HepG2 (cell line): ENCODE data around the gene CDC42EP1. TPM values are rescaled to one million over a fixed set of nuclear protein-coding genes. Genes with fewer than 3 reads are reported as not detected.

Source experiments
- ELF1 ChIP-seq: sonication (generic); formaldehyde crosslinking; IDR thresholded peaks from 2 replicates; pipeline ENCODE4 v1.4.0; 2020; ENCODE audit warnings: missing genetic modification reagents
- ERF ChIP-seq: IDR thresholded peaks from 2 replicates; pipeline ENCODE4 v1.6.1; 2018; ENCODE audit warnings: missing biosample characterization, missing genetic modification reagents
- ZNF24 ChIP-seq: fragments of 450-650 bp; IDR thresholded peaks from 2 replicates; pipeline ENCODE4 v1.6.1; 2017; ENCODE audit warnings: antibody characterized with exemption, mild to moderate bottlenecking
- ZNF510 ChIP-seq: sonication (generic); formaldehyde crosslinking; IDR thresholded peaks from 2 replicates; pipeline ENCODE4 v1.4.0; 2020; ENCODE audit warnings: low read depth, mild to moderate bottlenecking, missing genetic modification reagents
- ZNF672 ChIP-seq: sonication (generic); formaldehyde crosslinking; IDR thresholded peaks from 2 replicates; pipeline ENCODE4 v1.8.1; 2022; ENCODE audit warnings: missing genetic modification reagents
- ZNF782 ChIP-seq: sonication (generic); formaldehyde crosslinking; IDR thresholded peaks from 2 replicates; pipeline ENCODE4 v1.4.0; 2020; ENCODE audit warnings: missing genetic modification reagents, mild to moderate bottlenecking, borderline replicate concordance
- ZNF788 ChIP-seq: sonication (generic); formaldehyde crosslinking; IDR thresholded peaks from 2 replicates; pipeline ENCODE4 v1.5.0; 2020; ENCODE audit warnings: mild to moderate bottlenecking, missing genetic modification reagents, borderline replicate concordance
- polyA plus RNA-seq, 8 experiments: library from polyadenylated mRNA; depleted of rRNA in 3 of 8; stranded (reverse) in 7 of 8; unstranded in 1 of 8; fragments of >200 nt; fragmentation: Illumina TruSeq in 4 of 8; extraction: Trizol in 4 of 8; gene quantifications; 2 replicates each; pipeline versions ENCODE4 v1.2.1 to v1.2.3, GENCODE V29; 2011 to 2016; ENCODE audit warnings: low read depth in 4 of 8, missing spikeins in 1 of 8, mixed read lengths in 1 of 8; ENCODE audit not compliant: insufficient read depth in 1 of 8
- total RNA-seq, 5 experiments: library from RNA; depleted of rRNA; stranded (reverse); fragments of >200 nt; fragmentation: Illumina TruSeq; extraction: Trizol; gene quantifications; 2 replicates each; pipeline ENCODE4 v1.2.3, GENCODE V29; 2016; ENCODE audit warnings: low read depth in 1 of 5
- TF ChIP-seq, protein P1 (sequence below): sonication (generic); formaldehyde crosslinking; IDR thresholded peaks from 2 replicates; pipeline ENCODE4 v1.8.0; 2022; ENCODE audit warnings: mild to moderate bottlenecking, missing genetic modification reagents; ENCODE audit not compliant: insufficient replicate concordance
- TF ChIP-seq, protein P2 (sequence below): sonication (generic); formaldehyde crosslinking; IDR thresholded peaks from 2 replicates; pipeline ENCODE4 v1.5.1; 2020; ENCODE audit warnings: missing genetic modification reagents, mild to moderate bottlenecking, borderline replicate concordance
- TF ChIP-seq, protein P3 (sequence below): sonication (generic); formaldehyde crosslinking; IDR thresholded peaks from 2 replicates; pipeline ENCODE4 v1.8.1; 2022; ENCODE audit warnings: low read depth, mild to moderate bottlenecking, missing genetic modification reagents
- TF ChIP-seq, protein P4 (sequence below): sonication (generic); formaldehyde crosslinking; IDR thresholded peaks from 2 replicates; pipeline ENCODE4 v1.5.0; 2020; ENCODE audit warnings: mild to moderate bottlenecking, missing genetic modification reagents, borderline replicate concordance
- TF ChIP-seq, protein P5 (sequence below): sonication (generic); formaldehyde crosslinking; IDR thresholded peaks from 2 replicates; pipeline ENCODE4 v1.8.0; 2022; ENCODE audit warnings: mild to moderate bottlenecking, missing genetic modification reagents, moderate library complexity
- TF ChIP-seq, protein P6 (sequence below): sonication (generic); formaldehyde crosslinking; IDR thresholded peaks from 2 replicates; pipeline ENCODE4 v1.8.0; 2022; ENCODE audit warnings: missing genetic modification reagents, mild to moderate bottlenecking, moderate library complexity, borderline replicate concordance
- TF ChIP-seq, protein P7 (sequence below): sonication (generic); formaldehyde crosslinking; IDR thresholded peaks from 2 replicates; pipeline ENCODE4 v1.5.0; 2020; ENCODE audit warnings: mild to moderate bottlenecking, low read depth, missing genetic modification reagents, borderline replicate concordance

CDC42EP1 gene
- total and polyA plus RNA-seq, 2 of the 13 experiments (the other 11 are each of a cell fraction or from before 2014, with no cell fraction given): 17.1 to 29.5 TPM

DNA sequence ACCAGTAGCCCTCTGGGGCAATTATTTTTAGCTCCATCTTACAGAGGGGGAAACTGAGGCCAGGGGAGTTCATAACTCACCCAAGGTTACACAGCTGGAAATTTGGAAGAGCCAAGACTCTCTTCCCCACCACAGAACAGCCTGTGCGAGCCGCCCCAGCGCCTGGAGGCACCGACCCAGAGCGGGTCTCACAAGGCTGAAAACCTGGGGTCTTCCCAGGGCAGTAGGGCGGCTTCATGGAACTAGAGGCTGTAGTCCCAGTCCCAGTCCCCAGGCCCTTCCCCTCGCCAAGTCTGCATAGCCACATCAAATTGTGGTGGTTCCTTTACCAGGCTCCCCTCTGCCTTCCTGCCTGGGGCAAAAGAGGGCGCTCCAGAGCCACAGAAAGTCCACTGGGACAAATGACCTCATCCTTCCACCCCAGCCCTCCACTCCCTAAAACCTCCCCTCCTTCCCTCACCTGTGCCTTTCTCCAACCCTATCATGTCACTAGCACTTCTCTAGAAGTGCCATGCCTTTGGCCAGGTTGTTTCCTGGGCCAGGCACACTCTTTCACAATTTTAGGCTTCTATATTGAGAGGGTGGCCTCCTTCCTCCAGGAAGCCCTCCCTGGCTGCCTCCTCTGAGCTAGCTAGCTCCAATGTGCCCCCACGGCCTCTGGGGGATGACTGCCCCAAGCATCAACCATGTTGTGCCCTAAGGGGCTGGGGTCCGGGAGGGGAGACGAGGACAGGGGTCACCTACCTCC is 15.2 kb upstream of the CDC42EP1 start (continued):
- TF ChIP-seq, protein P1, sequence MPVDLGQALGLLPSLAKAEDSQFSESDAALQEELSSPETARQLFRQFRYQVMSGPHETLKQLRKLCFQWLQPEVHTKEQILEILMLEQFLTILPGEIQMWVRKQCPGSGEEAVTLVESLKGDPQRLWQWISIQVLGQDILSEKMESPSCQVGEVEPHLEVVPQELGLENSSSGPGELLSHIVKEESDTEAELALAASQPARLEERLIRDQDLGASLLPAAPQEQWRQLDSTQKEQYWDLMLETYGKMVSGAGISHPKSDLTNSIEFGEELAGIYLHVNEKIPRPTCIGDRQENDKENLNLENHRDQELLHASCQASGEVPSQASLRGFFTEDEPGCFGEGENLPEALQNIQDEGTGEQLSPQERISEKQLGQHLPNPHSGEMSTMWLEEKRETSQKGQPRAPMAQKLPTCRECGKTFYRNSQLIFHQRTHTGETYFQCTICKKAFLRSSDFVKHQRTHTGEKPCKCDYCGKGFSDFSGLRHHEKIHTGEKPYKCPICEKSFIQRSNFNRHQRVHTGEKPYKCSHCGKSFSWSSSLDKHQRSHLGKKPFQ (CRISPR knock-in tag): peak; percentile 43
- TF ChIP-seq ZNF510 (CRISPR knock-in tag) (0 out of 2 replicates have a peak, but pooled peaks have one; percentile 68), ZNF672 (CRISPR knock-in tag) (no peak), ELF1 (no peak), ERF (CRISPR knock-in tag) (no peak), ZNF24 (0 out of 2 replicates have a peak, but pooled peaks have one; percentile 15), ZNF782 (CRISPR knock-in tag) (no peak), ZNF788 (CRISPR knock-in tag) (no peak)
- TF ChIP-seq, protein P2, sequence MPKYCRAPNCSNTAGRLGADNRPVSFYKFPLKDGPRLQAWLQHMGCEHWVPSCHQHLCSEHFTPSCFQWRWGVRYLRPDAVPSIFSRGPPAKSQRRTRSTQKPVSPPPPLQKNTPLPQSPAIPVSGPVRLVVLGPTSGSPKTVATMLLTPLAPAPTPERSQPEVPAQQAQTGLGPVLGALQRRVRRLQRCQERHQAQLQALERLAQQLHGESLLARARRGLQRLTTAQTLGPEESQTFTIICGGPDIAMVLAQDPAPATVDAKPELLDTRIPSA (CRISPR knock-in tag): no peak
- TF ChIP-seq, protein P3, sequence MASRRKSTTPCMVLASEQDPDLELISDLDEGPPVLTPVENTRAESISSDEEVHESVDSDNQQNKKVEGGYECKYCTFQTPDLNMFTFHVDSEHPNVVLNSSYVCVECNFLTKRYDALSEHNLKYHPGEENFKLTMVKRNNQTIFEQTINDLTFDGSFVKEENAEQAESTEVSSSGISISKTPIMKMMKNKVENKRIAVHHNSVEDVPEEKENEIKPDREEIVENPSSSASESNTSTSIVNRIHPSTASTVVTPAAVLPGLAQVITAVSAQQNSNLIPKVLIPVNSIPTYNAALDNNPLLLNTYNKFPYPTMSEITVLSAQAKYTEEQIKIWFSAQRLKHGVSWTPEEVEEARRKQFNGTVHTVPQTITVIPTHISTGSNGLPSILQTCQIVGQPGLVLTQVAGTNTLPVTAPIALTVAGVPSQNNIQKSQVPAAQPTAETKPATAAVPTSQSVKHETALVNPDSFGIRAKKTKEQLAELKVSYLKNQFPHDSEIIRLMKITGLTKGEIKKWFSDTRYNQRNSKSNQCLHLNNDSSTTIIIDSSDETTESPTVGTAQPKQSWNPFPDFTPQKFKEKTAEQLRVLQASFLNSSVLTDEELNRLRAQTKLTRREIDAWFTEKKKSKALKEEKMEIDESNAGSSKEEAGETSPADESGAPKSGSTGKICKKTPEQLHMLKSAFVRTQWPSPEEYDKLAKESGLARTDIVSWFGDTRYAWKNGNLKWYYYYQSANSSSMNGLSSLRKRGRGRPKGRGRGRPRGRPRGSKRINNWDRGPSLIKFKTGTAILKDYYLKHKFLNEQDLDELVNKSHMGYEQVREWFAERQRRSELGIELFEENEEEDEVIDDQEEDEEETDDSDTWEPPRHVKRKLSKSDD (CRISPR knock-in tag): no peak
- TF ChIP-seq, protein P4, sequence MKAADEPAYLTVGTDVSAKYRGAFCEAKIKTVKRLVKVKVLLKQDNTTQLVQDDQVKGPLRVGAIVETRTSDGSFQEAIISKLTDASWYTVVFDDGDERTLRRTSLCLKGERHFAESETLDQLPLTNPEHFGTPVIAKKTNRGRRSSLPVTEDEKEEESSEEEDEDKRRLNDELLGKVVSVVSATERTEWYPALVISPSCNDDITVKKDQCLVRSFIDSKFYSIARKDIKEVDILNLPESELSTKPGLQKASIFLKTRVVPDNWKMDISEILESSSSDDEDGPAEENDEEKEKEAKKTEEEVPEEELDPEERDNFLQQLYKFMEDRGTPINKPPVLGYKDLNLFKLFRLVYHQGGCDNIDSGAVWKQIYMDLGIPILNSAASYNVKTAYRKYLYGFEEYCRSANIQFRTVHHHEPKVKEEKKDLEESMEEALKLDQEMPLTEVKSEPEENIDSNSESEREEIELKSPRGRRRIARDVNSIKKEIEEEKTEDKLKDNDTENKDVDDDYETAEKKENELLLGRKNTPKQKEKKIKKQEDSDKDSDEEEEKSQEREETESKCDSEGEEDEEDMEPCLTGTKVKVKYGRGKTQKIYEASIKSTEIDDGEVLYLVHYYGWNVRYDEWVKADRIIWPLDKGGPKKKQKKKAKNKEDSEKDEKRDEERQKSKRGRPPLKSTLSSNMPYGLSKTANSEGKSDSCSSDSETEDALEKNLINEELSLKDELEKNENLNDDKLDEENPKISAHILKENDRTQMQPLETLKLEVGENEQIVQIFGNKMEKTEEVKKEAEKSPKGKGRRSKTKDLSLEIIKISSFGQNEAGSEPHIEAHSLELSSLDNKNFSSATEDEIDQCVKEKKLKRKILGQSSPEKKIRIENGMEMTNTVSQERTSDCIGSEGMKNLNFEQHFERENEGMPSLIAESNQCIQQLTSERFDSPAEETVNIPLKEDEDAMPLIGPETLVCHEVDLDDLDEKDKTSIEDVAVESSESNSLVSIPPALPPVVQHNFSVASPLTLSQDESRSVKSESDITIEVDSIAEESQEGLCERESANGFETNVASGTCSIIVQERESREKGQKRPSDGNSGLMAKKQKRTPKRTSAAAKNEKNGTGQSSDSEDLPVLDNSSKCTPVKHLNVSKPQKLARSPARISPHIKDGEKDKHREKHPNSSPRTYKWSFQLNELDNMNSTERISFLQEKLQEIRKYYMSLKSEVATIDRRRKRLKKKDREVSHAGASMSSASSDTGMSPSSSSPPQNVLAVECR (CRISPR knock-in tag): no peak
- TF ChIP-seq, protein P5, sequence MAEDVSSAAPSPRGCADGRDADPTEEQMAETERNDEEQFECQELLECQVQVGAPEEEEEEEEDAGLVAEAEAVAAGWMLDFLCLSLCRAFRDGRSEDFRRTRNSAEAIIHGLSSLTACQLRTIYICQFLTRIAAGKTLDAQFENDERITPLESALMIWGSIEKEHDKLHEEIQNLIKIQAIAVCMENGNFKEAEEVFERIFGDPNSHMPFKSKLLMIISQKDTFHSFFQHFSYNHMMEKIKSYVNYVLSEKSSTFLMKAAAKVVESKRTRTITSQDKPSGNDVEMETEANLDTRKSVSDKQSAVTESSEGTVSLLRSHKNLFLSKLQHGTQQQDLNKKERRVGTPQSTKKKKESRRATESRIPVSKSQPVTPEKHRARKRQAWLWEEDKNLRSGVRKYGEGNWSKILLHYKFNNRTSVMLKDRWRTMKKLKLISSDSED (CRISPR knock-in tag): no peak
- TF ChIP-seq, protein P6, sequence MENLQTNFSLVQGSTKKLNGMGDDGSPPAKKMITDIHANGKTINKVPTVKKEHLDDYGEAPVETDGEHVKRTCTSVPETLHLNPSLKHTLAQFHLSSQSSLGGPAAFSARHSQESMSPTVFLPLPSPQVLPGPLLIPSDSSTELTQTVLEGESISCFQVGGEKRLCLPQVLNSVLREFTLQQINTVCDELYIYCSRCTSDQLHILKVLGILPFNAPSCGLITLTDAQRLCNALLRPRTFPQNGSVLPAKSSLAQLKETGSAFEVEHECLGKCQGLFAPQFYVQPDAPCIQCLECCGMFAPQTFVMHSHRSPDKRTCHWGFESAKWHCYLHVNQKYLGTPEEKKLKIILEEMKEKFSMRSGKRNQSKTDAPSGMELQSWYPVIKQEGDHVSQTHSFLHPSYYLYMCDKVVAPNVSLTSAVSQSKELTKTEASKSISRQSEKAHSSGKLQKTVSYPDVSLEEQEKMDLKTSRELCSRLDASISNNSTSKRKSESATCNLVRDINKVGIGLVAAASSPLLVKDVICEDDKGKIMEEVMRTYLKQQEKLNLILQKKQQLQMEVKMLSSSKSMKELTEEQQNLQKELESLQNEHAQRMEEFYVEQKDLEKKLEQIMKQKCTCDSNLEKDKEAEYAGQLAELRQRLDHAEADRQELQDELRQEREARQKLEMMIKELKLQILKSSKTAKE (CRISPR knock-in tag): no peak
- TF ChIP-seq, protein P7, sequence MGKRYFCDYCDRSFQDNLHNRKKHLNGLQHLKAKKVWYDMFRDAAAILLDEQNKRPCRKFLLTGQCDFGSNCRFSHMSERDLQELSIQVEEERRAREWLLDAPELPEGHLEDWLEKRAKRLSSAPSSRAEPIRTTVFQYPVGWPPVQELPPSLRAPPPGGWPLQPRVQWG (CRISPR knock-in tag): no peak
